CD14-positive monocyte (primary cell): ENCODE data around the gene C4orf51. TPM values are rescaled to one million over a fixed set of nuclear protein-coding genes. Genes with fewer than 3 reads are reported as not detected.

Experiments
- DNase-seq, 3 donors: peaks; one replicate each; pipeline ENCODE4 v3.0.0-alpha.2; 2011 to 2022
- H2AFZ ChIP-seq: 2 replicates; pipeline ENCODE4 v1.6.0; 2012; ENCODE audit warnings: mild to moderate bottlenecking, low read depth, low read length, inconsistent platforms; ENCODE audit not compliant: insufficient read depth, poor library complexity, severe bottlenecking
- H3K27ac ChIP-seq, 2 donors: 1 replicate in 1 of 2; 2 replicates in 1 of 2; pipeline ENCODE4 v1.5.1; 2012 to 2013; ENCODE audit warnings: low read length in 2 of 2, control low read depth in 1 of 2, inconsistent platforms in 1 of 2, low read depth in 1 of 2, mild to moderate bottlenecking in 1 of 2
- H3K27me3 ChIP-seq, 2 donors: one replicate each; pipeline versions ENCODE4 v1.6.0 to v1.6.1; 2011 to 2013; ENCODE audit warnings: low read length in 2 of 2; ENCODE audit not compliant: control insufficient read depth in 2 of 2, insufficient read depth in 2 of 2
- H3K36me3 ChIP-seq, 2 donors: replicated peaks in 1 of 2; 1 replicate in 1 of 2; 2 replicates in 1 of 2; pipeline versions ENCODE4 v1.5.1 to v1.6.1; 2012 to 2013; ENCODE audit warnings: low read length in 2 of 2, control low read depth in 1 of 2, inconsistent platforms in 1 of 2, mild to moderate bottlenecking in 1 of 2; ENCODE audit not compliant: insufficient read depth in 2 of 2, control insufficient read depth in 1 of 2
- H3K4me1 ChIP-seq, 2 donors: 1 replicate in 1 of 2; 2 replicates in 1 of 2; pipeline versions ENCODE4 v1.5.1 to v1.6.1; 2012 to 2013; ENCODE audit warnings: low read length in 2 of 2, control low read depth in 1 of 2, inconsistent platforms in 1 of 2, mild to moderate bottlenecking in 1 of 2, moderate library complexity in 1 of 2; ENCODE audit not compliant: insufficient read depth in 2 of 2, control insufficient read depth in 1 of 2
- H3K4me2 ChIP-seq: replicated peaks from 2 replicates; pipeline ENCODE3; 2012; ENCODE audit warnings: low read length, moderate library complexity, mild to moderate bottlenecking; ENCODE audit not compliant: poor library complexity, severe bottlenecking; ENCODE audit errors: extremely low read depth
- H3K4me3 ChIP-seq, 3 experiments: fragments of 200-600 bp in 1 of 3; sonication (generic) in 1 of 3; replicated peaks in 1 of 3; 1 replicate in 2 of 3; 2 replicates in 1 of 3; pipeline ENCODE4 v1.5.1; 2011 to 2013; ENCODE audit warnings: low read length in 3 of 3, mild to moderate bottlenecking in 3 of 3, control low read depth in 2 of 3, low read depth in 2 of 3, inconsistent platforms in 1 of 3, moderate library complexity in 1 of 3
- H3K79me2 ChIP-seq: 2 replicates; pipeline ENCODE4 v1.6.0; 2012; ENCODE audit warnings: mild to moderate bottlenecking, control low read depth, inconsistent platforms, low read length, moderate library complexity; ENCODE audit not compliant: insufficient read depth
- H3K9ac ChIP-seq: 2 replicates; pipeline ENCODE4 v1.6.0; 2017; ENCODE audit warnings: low read length, mild to moderate bottlenecking; ENCODE audit not compliant: insufficient read depth, poor library complexity, severe bottlenecking
- H3K9me3 ChIP-seq, 2 donors: replicated peaks in 1 of 2; 1 replicate in 1 of 2; 2 replicates in 1 of 2; pipeline versions ENCODE4 v1.5.1 to v1.6.1; 2012 to 2013; ENCODE audit warnings: low read length in 2 of 2, control low read depth in 1 of 2; ENCODE audit not compliant: control insufficient read depth in 1 of 2, insufficient read depth in 1 of 2
- H4K20me1 ChIP-seq: 2 replicates; pipeline ENCODE4 v1.6.0; 2012; ENCODE audit warnings: mild to moderate bottlenecking, low read length, control low read depth, moderate library complexity; ENCODE audit not compliant: insufficient read depth
- H3K27ac Mint-ChIP-seq, 7 donors: one replicate each; pipeline ENCODE4 v1.8.0; 2020; ENCODE audit warnings: mild to moderate bottlenecking in 7 of 7, mixed read lengths in 7 of 7, moderate library complexity in 6 of 7, inconsistent platforms in 2 of 7
- H3K27me3 Mint-ChIP-seq, 3 donors: one replicate each; pipeline ENCODE4 v1.8.0; 2021 to 2022; ENCODE audit warnings: low read depth in 3 of 3, mild to moderate bottlenecking in 3 of 3, mixed read lengths in 3 of 3, moderate library complexity in 3 of 3, inconsistent platforms in 1 of 3
- H3K36me3 Mint-ChIP-seq, 2 donors: one replicate each; pipeline ENCODE4 v1.8.0; 2020; ENCODE audit warnings: mixed read lengths in 2 of 2, inconsistent platforms in 1 of 2, mild to moderate bottlenecking in 1 of 2
- H3K4me1 Mint-ChIP-seq: one replicate; pipeline ENCODE4 v1.8.0; 2020; ENCODE audit warnings: mild to moderate bottlenecking, mixed read lengths
- H3K4me3 Mint-ChIP-seq, 2 donors: one replicate each; pipeline ENCODE4 v1.8.0; 2020; ENCODE audit warnings: mild to moderate bottlenecking in 2 of 2, mixed read lengths in 2 of 2, moderate library complexity in 1 of 2
- H3K9me3 Mint-ChIP-seq, 7 donors: one replicate each; pipeline ENCODE4 v1.8.0; 2020 to 2022; ENCODE audit warnings: mixed read lengths in 7 of 7, mild to moderate bottlenecking in 6 of 7, moderate library complexity in 6 of 7, inconsistent platforms in 2 of 7
- CTCF ChIP-seq: fragments of 200-600 bp; IDR thresholded peaks from one replicate; pipeline ENCODE4 v1.8.0; 2022; ENCODE audit warnings: antibody characterized with exemption, mild to moderate bottlenecking
- WGBS: methylation state at CpG from one replicate; pipeline ENCODE4 v1.1.5; 2013; ENCODE audit warnings: missing lambda C conversion rate; ENCODE audit not compliant: insufficient coverage; 5-methylcytosine and 5-hydroxymethylcytosine counted together
- intact Hi-C, 2 donors: fragments of 100-400 bp; cut with micrococcal nuclease; formaldehyde crosslinking; loops; one replicate each; pipeline versions ENCODE4 v1.15.0 to v1.15.1; 2023
- polyA plus RNA-seq, 3 donors: library from polyadenylated mRNA; depleted of rRNA in 1 of 3; unstranded in 2 of 3; stranded (reverse) in 1 of 3; fragments of 300-500 nt in 2 of 3; fragments of >200 nt in 1 of 3; fragmentation: Illumina TruSeq in 2 of 3; gene quantifications; 1 replicate in 2 of 3; 2 replicates in 1 of 3; pipeline ENCODE4 v1.2.3, GENCODE V29; 2012 to 2021

Gene C4orf51
- polyA plus RNA-seq, 3 donors = not detected

GRCh38 chr4:145736241-145736831 lies 56.4 kb downstream of the C4orf51 start:
- Histone ChIP-seq H3K27ac (no peak overlapping the region), H2AFZ (no peak overlapping the region), H3K27me3 (no peaks in the 10 kb centered on the region), H3K4me3 (no peak overlapping the region), H3K4me2 (no peak overlapping the region), H3K9me3 (no peaks in the 10 kb centered on the region), H3K9ac (no peak overlapping the region), H3K4me1 (peaks cover 0 to 11% of the 10 kb centered on the region in 2 donors), H3K36me3 (no peaks in the 10 kb centered on the region), H4K20me1 (no peaks in the 10 kb centered on the region), H3K79me2 (no peaks in the 10 kb centered on the region)
- Mint-ChIP-seq H3K9me3 (no peaks in the 10 kb centered on the region), H3K36me3 (no peaks in the 10 kb centered on the region), H3K27ac (no peak overlapping the region), H3K4me1 (peaks cover 13% of the 10 kb centered on the region), H3K4me3 (no peak overlapping the region), H3K27me3 (peaks cover 2 to 14% (median 6%) of the 10 kb centered on the region in 3 donors)
- no peak for TF ChIP-seq CTCF
- 85% methylated on average over 5 of the region's 9 CpGs for WGBS
- DNase-seq = no peak
- intact Hi-C loops = no loop called here

GRCh38 chr4:145739845-145740244 lies 59.9 kb downstream of the C4orf51 start:
- H3K27me3 Mint-ChIP-seq = peaks cover 0 to 5% (median 2%) of the 10 kb centered on the region in 3 donors
- H3K4me1 ChIP-seq = no peaks in the 10 kb centered on the region
- H3K79me2 ChIP-seq = no peaks in the 10 kb centered on the region
- no peak overlapping the region for H3K4me3 Mint-ChIP-seq
- no peaks in the 10 kb centered on the region for H3K36me3 ChIP-seq
- no peak overlapping the region for H2AFZ ChIP-seq
- H3K36me3 Mint-ChIP-seq = no peaks in the 10 kb centered on the region
- H3K27me3 ChIP-seq = no peaks in the 10 kb centered on the region
- no peak overlapping the region for H3K4me3 ChIP-seq
- H3K9me3 ChIP-seq = no peaks in the 10 kb centered on the region
- H3K4me2 ChIP-seq = no peak overlapping the region
- 98% methylated on average over 5 of the region's 5 CpGs for WGBS
- H3K4me1 Mint-ChIP-seq = no peaks in the 10 kb centered on the region
- H3K27ac ChIP-seq = no peak overlapping the region
- no peak overlapping the region for H3K9ac ChIP-seq
- intact Hi-C loops = no loop called here
- no peak for TF ChIP-seq CTCF
- no peaks in the 10 kb centered on the region for H4K20me1 ChIP-seq
- no peak overlapping the region for H3K27ac Mint-ChIP-seq
- DNase-seq = no peak
- peaks cover 0 to 3% (median 0%) of the 10 kb centered on the region in 7 donors for H3K9me3 Mint-ChIP-seq
